Activated CD4-positive, alpha-beta T cell treated with anti-CD3 and anti-CD28 coated beads, Interleukin-2, Interleukin-6, amounts not matched to agents 100 ng/mL and 50 ng/mL, durations not matched to agents 16 hours and 8 hours (primary cell): Measurements from ENCODE around the gene GLTP.
"Not testable (repeated sequence)": the region's sequence is repeated elsewhere in the genome, so short reads cannot be mapped to it uniquely, and the experiment has no call there.

ENCODE experiments used
- DNase-seq: peaks from one replicate; pipeline ENCODE4 v3.0.0-alpha.2; 2020

The GLTP gene

DNA sequence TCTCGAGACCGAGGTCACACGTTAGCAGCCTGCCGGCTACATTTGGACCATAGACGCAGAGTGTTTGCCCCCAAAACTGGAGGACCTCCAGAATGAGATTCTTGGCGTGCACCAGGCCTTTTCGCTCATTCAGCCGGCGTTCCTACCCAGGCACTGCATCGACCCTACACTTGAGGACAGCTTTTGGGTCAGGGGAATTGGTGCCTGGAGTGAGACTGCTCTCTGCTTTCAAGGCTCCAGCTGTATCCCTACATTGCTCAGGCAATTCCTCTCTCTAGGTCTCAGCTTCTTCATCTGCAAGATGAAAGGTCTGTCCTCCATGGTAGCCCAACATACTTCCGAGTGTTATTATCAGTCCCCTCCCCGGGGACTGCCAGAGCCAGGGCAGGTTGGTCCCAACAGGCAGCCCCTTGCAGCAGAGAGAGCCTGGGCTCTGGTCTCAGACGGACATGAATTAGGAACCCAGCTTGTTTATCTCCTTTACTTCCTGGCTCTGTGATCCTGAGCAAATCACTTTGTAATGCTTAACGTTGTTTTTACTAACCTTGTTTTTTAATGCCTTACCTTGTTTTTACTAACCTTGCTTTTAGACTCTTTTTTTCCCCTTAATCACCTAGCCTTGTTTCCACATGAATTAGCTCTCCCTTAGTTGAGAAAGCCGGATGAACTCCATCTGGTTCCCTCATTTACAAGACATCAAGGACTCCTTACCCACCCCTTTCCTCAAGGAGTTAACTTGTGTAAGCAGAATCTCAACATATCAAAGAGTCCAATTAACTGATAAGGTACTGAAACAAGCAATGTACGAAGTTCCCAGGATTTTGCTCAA is 20.6 kb upstream of the GLTP start:
- DNase-seq = peak; percentile 27

DNA sequence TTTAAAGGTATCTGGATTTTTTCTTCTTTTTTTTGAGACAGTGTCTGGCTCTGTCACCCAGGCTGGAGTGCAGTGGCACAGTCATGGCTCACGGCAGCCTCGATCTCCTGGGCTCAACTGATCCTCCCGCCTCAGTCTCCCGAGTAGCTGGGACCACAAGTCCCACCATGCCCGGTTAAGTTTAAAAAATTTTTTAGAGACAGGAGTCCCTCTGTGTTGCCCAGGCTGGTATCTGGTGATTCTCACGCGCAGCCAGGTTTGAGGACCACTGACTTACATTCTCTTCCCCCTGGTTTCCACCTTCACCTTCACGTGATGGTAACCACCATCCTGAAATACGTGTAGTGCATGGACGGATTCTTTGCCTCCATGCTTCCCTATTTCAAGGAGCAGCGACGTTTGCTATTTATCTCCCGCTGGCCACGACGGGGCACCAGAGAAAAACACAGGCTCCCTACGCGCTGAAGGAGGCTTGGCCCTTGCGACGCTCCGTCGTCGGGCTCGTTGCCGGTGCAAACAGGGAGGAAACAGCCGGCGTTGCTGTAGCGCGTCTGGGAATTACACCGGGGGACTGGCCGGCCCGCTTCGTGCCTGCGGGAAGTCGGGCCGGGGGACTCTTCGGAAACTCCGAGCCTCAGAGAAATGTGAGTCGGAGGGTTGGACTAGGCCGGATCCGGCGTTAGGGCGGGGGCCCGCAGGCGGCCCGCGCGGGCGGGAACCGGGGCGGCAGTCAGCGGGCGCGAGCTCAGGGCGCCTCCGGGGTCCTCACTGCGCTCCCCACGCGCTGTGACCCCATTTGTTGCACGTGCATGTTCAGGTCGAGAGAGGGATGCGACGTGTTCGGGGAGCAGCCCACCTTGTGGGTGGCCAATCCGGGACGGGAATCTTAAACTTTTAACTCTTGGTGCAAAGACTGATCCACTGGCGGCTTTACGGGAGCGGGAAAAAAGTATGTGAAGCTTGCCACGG is 19.7 kb upstream of the GLTP start, which contains the start of gene TCHP:
TCHP (plus strand) TSS at position 492 of the 969 bp plus-strand sequence. CDS start 2,753 bp downstream, outside the sequence.
- DNase-seq = peak; percentile 86

DNA sequence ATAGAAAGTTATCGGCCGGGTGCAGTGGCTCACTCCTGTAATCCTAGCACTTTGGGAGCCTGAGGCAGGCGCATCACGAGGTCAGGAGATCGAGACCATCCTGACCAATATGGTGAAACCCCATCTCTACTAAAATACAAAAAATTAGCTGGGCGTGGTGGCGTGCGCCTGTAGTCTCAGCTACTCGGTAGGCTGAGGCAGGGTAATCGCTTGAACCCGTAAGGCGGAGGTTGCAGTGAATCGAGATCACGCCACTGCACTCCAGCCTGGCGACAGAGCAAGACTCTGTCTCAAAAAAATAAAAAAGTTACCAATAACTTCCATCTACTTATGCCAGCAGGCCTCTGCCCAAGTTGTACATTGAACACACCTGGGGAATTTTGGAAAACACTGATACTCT is 19.0 kb upstream of the GLTP start:
- not testable (repeated sequence) for DNase-seq

DNA sequence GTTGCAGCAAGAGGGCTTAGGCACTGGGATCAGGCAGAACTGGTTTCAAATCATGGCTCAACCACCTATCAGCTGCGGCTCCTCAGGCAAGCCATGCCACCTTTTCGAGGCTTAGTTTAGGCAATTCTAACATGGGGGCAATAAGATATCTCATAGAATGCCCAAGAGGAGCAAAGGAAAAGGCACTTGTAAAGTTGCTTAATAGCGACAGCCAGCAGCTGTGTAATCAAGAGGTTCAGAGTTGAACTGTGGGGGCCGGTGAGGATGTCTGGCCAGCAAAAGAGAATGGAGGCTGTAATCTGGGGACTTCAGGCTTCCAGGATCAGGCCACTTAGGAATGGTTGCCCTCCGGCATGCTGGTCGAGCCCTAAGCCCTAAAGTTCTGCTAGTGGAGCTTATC is 16.7 kb upstream of the GLTP start:
- no peak for DNase-seq

DNA sequence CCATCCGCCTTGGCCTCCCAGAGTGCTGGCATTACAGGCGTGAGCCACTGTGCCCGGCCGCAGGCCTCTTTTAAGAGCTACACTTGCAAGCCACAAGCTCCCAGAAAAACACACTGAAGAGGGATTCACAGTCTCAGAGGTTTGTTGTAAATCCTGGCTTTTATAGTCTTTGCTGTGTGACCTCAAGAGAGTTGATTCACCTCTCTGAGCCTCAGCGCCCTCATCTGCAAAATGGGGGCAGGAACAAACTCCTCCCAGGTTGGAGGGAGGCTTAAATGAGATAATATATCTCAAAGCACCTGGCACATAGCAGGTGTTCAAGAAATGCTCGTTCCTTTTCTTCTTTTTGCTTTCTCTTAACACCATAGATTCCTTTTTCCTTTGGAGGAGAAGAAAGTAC is 15.8 kb upstream of the GLTP start:
- DNase-seq = no peak

DNA sequence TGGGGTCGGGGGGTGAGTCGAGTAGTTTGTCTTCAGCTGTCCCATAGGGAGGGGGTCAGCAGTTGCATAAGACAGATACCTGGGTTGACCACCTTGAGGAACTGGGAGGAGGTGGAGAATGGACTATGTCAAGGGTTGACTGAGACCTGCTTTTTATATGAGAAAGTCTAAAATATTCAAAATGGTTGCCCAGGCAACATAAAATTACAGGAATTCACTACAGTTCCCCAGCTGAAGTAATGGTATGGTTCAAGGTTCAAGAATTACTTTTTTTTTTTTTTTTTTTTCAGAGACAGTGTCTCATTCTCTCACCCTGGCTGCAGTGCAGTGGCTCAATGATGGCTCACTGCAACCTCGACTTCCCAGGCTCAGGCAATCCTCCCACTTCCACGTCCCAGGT is 14.6 kb upstream of the GLTP start:
- no peak for DNase-seq

DNA sequence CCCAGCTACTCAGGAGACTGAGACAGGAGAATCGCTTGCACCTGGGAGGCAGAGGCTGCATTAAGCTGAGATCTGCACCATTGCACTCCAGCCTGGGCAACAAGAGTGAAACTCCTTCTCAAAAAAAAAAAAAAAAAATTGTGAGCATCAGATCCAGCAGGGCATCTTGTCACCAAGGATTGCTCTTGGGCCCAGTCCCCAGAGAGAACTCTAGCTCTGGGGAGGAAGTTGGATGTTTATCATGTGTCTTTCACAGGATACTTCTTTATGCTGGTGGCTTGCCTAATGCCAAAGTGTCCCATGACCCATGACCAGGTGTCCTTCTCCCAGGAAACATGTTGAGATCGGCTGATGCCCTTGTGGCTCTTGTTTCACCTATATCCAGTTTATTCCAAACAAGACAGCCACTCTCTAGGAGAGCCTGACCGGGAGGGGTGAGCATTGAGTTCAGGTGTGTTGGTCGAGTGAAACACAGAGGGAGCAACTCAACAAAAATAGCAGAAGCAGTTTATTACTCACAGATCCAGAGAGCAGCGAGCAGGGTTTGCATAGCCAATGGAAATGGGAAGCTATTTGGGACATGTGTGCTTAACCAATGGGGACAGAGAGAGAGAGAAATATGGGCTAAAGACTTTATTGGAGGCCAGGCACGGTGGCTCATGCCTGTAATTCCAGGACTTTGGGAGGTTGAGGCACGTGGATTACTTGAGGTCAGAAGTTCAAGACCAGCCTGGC is 13.1 kb upstream of the GLTP start:
- no peak for DNase-seq

DNA sequence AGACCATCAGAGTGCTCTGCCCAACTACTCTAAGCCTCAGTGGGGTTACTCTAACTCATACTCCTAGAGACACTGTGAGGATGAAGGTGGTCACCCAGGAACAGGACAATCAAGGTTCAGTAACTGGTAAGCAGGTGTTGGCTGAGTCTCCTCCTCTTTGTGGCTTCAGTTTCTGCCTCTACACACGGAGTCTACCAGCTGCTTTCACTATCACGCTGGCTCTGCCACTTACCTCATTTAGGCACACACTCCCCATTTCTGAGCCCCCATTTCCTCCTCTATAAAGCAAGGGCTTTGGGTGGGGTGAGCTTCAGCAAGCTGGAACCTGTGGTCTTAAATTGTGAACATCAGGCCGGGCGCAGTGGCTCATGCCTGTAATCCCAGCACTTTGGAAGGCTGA is 12.4 kb upstream of the GLTP start:
- peak; percentile 35 for DNase-seq

DNA sequence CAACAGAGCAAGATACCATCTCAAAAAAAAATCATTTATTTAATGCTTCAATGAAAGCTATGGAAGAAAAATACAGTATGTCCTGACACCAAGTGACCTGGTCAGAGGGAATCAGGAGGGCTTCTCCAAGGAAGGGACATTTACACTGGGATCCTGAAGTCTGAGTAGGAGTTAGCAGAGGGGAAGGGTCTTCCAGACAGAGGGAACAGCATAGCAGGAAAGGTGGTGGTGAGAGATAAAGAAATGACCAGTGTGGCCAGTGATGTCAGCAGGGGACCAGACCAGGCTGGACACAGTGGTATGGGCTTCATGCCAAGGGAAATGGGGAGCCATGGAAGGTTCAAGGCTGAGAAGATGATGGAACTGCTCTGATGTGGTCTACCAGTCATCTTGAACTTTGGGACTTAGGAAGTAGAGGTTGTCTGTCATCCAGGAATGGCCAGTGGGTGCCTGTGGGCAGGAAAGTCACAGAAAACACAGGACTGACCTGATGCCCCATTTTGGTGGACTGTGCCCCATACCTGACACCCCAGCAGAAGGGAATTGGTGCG is 11.9 kb upstream of the GLTP start:
- no peak for DNase-seq

DNA sequence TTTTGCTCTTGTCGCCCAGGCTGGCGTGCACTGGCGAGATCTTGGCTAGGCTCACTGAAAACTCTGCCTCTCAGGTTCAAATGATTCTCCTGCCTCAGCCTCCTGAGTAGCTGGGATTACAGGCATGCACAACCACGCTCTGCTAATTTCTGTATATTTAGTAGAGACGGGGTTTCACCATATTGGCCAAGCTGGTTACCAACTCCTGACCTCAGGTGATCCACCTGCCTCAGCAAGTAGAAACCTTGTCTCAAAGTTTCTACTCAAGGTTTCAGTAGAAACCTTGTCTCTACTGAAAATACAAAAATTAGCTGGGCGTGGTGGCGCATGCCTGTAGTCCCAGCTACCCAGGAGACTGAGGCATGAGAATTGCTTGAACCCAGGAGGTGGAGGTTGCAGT is 11.4 kb upstream of the GLTP start:
- not testable (repeated sequence) for DNase-seq

DNA sequence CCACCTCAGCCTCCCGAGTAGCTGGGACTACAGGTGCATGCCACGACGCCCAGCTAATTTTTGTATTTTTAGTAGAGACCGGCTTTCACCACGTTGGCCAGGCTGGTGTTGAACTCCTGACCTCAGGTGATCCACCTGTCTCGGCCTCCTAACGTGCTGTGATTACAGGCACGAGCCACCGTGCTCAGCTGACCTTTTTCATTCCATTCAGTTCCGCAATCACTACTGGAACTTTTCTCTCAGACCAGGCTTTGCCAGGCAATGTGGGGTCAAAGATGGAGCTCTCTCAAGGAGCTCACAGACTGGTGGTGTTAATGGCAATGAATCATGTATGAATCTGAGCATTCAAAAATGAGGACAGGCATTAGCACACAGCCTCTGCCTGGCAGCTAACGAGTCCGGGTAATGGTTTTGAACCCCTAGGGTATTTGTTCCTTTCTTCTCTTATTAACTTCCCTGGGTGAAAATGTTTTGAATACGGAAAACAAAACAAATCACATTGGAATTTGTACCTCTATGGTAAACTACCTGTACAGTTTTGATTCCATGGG is 10.4 kb upstream of the GLTP start:
- DNase-seq = no peak

DNA sequence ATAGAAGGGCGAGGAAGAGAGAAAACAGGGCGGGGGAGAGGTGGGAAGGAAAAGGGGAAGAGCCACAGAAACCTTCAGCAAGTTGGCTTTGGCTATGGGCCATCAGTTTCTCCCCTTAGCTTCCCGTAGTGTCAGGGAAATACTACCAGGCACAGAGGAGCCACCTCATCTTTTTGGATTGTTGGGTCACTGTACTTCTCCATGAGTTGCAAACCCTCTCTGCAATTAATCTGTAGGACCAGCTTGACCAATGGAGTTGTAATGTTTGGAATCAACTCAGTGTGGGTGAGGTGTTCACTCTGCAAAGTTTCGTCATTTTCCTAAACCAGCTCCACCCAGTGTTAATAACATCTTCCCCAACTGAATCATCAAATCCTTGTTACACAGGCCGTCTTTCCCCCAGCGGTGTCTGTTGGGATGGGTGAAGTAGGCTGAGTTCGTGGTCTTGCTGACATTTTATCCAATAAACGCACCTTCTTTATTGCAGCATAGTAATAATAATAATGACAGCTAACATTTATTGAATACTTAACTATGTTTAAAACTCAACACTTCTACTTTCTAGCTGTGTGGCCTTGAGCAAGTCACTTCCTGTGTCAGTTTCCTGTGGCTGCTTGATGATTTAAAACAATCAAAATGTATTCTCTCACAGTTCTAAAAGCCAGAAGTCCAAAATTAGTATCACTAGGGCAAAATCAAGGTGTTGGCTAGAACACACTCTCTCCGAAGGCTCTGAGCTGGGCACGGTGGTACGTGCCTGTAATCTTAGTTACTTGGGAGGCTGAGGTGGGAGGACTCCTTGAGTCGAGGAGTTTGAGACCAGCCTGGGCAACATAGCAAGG is 8.1 kb upstream of the GLTP start:
- peak; percentile 77 for DNase-seq

DNA sequence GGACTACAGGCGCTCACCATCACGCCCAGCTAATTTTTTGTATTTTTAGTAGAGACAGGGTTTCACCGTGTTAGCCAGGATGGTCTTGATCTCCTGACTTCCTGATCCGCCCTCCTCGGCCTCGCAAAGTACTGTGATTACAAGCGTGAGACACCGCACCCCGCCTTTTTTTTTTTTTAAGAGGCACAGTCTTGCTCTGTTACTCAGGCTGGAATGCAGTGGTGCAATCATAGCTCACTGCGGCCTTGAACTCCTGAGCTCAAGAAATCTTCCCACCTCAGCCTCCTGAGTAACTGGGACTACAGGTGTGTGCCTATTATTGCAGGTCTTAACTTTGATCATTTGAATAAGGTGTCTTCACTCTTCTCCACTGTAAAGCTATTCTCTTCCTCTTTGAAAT is 5.3 kb upstream of the GLTP start:
- DNase-seq = no peak

DNA sequence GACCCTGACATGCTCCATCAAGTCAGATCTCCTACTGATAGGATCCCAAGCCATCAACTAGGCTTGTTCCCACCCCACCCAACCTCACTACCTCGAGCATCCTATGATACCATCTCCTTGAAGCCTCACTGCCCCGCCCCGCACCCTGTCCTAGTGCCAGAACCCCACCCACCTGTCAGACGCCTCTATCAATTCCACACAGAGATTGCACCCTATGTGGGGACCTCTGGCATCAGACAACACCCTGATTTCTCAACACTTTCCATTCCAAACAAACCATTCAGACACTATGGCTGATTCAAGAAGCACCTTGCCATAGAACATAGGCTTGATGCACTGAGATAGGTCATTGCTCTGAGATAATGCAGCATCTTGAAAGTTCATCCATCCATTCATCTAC is 3.1 kb upstream of the GLTP start:
- no peak for DNase-seq

DNA sequence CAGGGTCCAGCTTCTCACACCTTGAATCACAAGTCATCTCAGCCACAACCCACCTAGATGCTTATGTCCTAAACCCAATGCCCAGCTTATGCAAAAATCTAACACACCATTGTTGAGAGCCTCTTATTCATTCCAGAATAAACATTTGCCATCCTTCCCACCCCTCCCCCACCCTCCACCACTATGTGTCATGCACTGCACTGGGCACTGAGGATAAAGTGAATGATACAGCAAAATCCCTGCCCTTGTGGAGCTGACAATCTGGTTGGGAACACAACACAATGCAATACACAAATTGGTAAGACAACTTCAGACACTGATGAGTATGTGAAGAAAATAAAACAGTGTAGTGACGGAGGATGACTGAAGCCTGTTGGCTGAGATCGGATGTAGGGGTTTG is 1.4 kb upstream of the GLTP start:
- no peak for DNase-seq

DNA sequence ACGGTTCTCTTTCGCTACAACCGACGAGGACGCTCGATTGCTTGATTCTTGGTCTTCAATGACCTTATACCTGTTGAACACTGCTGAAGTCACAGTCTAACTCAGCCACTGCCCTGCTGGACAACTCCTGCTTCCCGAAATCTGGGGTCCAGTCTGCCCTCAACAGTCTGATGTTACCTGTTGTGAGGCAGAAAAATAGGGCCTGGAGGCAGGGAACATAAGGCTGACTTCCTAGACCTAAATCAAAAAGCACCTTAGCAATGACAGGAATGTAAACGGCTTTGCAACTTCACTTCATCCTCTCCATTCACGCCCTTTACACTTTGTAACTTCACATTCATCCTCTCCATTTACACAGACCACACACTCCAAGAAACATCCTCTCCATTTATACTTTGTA is 597 bp upstream of the GLTP start:
- DNase-seq = no peak

DNA sequence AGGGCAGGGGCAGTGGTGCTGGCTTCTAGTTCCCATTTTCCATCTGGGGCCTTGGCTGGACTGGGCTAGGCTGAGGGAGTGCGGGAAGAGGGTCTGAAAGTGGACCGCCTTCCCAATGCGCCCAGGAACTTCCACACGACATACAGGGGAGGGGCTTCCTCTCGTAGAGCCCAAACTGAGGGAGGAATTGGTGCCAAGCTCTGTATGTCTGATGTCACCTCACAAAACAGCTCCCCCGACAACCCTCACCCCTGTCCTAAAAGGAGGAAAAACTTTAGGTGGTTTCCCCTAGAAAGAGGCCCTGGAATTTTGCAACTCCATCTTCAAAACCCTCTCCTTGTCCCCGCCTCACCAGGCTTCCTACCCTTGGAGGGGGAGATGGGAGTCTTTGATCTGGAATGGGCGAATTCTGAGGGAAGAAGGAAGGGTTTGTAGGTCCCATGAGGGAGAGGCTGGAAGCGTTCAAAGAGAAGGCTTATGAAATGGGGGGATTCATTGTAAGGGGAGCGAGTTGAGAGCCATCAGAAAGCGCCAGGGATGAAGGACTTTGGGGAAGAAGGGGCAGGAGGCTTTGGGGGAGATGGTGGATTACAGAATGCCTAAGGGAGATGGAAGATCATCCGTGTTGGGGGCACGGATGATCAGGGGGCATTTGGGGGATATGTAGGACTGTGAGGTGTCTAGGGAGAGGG is 844 bp downstream of the GLTP start:
- no peak for DNase-seq

DNA sequence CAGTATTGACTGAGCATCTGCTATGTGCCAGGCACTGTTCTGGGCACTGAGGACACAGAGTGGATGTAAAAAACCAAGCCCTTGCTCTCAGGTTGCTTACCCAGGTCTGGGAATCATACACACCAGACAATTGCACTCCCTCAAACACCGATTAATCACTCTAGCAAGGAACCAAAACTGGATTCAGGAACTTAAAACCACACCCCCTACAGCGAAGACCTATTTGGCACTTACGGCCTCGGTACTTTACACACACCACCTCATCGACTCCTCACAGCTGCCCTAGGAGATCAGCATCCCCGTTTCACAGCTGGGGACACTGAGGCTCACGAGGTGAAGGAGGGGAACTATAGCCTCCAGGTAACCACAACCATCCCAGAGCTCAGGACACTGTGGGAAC is 1.6 kb downstream of the GLTP start:
- DNase-seq = no peak

DNA sequence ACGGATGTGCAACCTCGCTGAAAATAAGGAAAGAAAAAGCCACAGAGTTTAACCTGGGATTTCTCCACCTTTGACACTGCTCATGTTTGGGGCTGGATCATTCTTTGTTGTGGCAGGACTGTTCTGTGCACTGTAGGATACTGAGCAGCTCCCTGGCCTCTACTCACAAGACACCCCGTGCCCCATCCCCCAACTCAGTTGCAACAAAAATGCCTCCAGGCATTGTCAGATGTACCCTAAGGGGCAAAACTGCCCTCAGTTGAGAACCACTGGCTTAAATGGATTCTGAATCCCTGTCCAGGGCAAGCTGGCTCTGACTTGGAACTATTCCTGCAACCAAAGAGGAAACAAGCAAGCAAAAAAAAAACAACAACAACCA is 2.1 kb downstream of the GLTP start:
- DNase-seq = no peak

DNA sequence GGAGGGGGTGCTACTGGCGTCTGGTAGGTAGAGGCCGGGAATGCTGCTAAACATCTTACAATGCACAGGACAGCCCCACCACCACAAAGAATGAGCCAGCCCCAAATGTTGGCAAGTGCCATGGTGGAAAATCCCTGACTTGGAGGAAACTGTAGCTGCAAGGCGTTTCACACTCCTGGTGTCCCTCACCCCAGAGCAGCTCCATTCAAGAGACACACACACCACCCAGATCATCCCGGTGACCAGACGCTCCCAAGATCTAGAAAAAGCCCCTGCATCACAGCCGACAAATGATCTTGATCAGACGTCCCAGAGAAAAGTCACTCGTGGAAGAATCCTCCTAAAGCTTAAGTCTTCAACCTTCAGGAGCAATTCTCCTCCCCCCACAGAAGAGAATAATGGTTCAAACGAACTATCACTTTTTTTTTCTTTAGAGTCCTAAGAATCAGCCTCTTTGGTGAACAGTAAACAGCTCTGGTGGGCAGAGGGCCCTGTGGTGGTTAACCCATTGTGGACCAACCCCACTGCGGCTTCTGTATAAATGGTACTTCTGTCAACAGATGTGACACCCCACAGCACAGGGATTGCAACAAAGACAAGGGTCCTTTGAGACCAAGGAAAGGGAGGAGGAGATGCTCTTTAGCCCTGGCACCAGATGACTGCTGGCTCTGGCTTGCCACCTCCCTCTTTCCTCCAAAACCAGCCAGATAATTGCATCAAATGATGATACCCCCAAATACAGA is 2.7 kb downstream of the GLTP start:
- no peak for DNase-seq
